GM12878 (cell line): ENCODE data around the gene CAPN2. TPM values are rescaled to one million over a fixed set of nuclear protein-coding genes. Genes with fewer than 3 reads are reported as not detected.

ENCODE experiments used
- ATAC-seq: fragments of 200-7000 bp; cut with Tn5 transposase; 3 replicates; pipeline ENCODE4 v1.9.1; 2020; ENCODE audit warnings: mild to moderate bottlenecking, moderate library complexity
- BruUV-seq: library from RNA; stranded (reverse); fragments of 400-500 nt; replicated peaks from 2 replicates; lab custom pipeline; 2021; lab: Mats Ljungman, UMichigan
- CTCF ChIA-PET: fragments of 300-600 bp; sonication (Branson Sonifier 250); formaldehyde crosslinking; extraction: SDS; loops from one replicate; lab custom pipeline; 2021; ENCODE audit warnings: inconsistent platforms; lab: Yijun Ruan, JAX
- POLR2A ChIA-PET: fragments of 350-600 bp; formaldehyde crosslinking; extraction: SDS; loops from one replicate; lab custom pipeline; 2021; ENCODE audit warnings: inconsistent platforms; lab: Charles Lee
- RAD21 ChIA-PET: fragments of 300-600 bp; sonication (Branson Sonifier 250); formaldehyde crosslinking; loops from one replicate; lab custom pipeline; 2023; ENCODE audit warnings: antibody characterized with exemption; ENCODE audit not compliant: unreplicated experiment; lab: Charles Lee
- SMC1A ChIA-PET: fragments of 300-600 bp; sonication (Branson Sonifier 250); formaldehyde crosslinking; loops from one replicate; lab custom pipeline; 2023; ENCODE audit not compliant: unreplicated experiment, uncharacterized antibody; lab: Charles Lee
- DNase-seq: peaks from one replicate; pipeline ENCODE4 v3.0.0-alpha.2; 2011; ENCODE audit warnings: low read depth, low spot score
- FAIRE-seq: peaks from 3 replicates; lab custom pipeline; 2011; peaks lifted over from hg19 to GRCh38; lab: Jason Lieb, UNC
- H2AFZ ChIP-seq: 2 replicates; pipeline ENCODE4 v1.6.0; 2011; ENCODE audit warnings: low read depth, low read length, control low read depth; ENCODE audit not compliant: control insufficient read depth
- H3K27ac ChIP-seq: 2 replicates; pipeline ENCODE4 v1.5.1; 2011; ENCODE audit warnings: control low read depth; ENCODE audit not compliant: control insufficient read depth, insufficient read depth
- H3K27me3 ChIP-seq, 2 experiments: replicated peaks in 1 of 2; 2 replicates each; pipeline versions ENCODE4 v1.6.0 to v1.6.1; 2011; ENCODE audit warnings: low read length in 1 of 2; ENCODE audit not compliant: control insufficient read depth in 2 of 2, insufficient read depth in 2 of 2
- H3K36me3 ChIP-seq, 2 experiments: 2 replicates each; pipeline ENCODE4 v1.5.1; 2011; ENCODE audit warnings: low read length in 1 of 2; ENCODE audit not compliant: control insufficient read depth in 2 of 2, insufficient read depth in 2 of 2
- H3K4me1 ChIP-seq: 2 replicates; pipeline ENCODE4 v1.6.1; 2011; ENCODE audit warnings: mild to moderate bottlenecking, low read length, moderate library complexity, mixed read lengths; ENCODE audit not compliant: control insufficient read depth, insufficient read depth
- H3K4me2 ChIP-seq: 2 replicates; pipeline ENCODE4 v1.6.0; 2011; ENCODE audit warnings: control low read depth; ENCODE audit not compliant: control insufficient read depth, insufficient read depth
- H3K4me3 ChIP-seq: fragments of 200-600 bp; sonication (generic); 2 replicates; pipeline ENCODE4 v1.5.1; 2016
- H3K79me2 ChIP-seq: 2 replicates; pipeline ENCODE4 v1.6.0; 2011; ENCODE audit warnings: low read length; ENCODE audit not compliant: control insufficient read depth, insufficient read depth
- H3K9ac ChIP-seq: 2 replicates; pipeline ENCODE4 v1.8.0; 2011; ENCODE audit warnings: low read length, control low read depth, mixed read lengths; ENCODE audit not compliant: control insufficient read depth, insufficient read depth
- H3K9me3 ChIP-seq: replicated peaks from 3 replicates; pipeline ENCODE4 v1.5.1; 2011; ENCODE audit warnings: mild to moderate bottlenecking, low read length; ENCODE audit not compliant: control insufficient read depth, insufficient read depth
- H4K20me1 ChIP-seq: 2 replicates; pipeline ENCODE4 v1.6.0; 2011; ENCODE audit not compliant: control insufficient read depth, insufficient read depth
- CEBPB ChIP-seq, 2 experiments: fragments of 150-350 bp in 1 of 2; IDR thresholded peaks; 2 replicates each; pipeline ENCODE4 v1.6.1; 2012 to 2014; ENCODE audit warnings: low read depth in 2 of 2, low read length in 2 of 2, borderline replicate concordance in 1 of 2, inconsistent platforms in 1 of 2
- CHD1 ChIP-seq: IDR thresholded peaks from 2 replicates; pipeline ENCODE4 v1.6.1; 2012; ENCODE audit warnings: low read depth, low read length, improper control_type of control experiment
- CREB1 ChIP-seq: IDR thresholded peaks from 2 replicates; pipeline ENCODE4 v1.6.1; 2012; ENCODE audit warnings: low read depth, mild to moderate bottlenecking, inconsistent platforms
- GATAD2B ChIP-seq: fragments of 450-650 bp; conservative IDR thresholded peaks from 2 replicates; pipeline ENCODE4 v1.6.1; 2017; ENCODE audit warnings: low read depth, mild to moderate bottlenecking, moderate library complexity
- JUND ChIP-seq: IDR thresholded peaks from 2 replicates; pipeline ENCODE4 v1.6.1; 2012; ENCODE audit warnings: low read depth, mild to moderate bottlenecking, low read length, improper control_type of control experiment, moderate library complexity
- KAT2A ChIP-seq: conservative IDR thresholded peaks from 2 replicates; pipeline ENCODE4 v1.6.1; 2011; ENCODE audit warnings: low read depth, low read length; ENCODE audit not compliant: control insufficient read depth
- NRF1 ChIP-seq: conservative IDR thresholded peaks from 2 replicates; pipeline ENCODE4 v1.6.1; 2011; ENCODE audit warnings: mild to moderate bottlenecking, low read depth, low read length, improper control_type of control experiment
- RAD21 ChIP-seq: IDR thresholded peaks from 2 replicates; pipeline ENCODE4 v1.6.1; 2011; ENCODE audit warnings: mild to moderate bottlenecking, low read depth, low read length, moderate library complexity; ENCODE audit not compliant: insufficient read depth
- RB1 ChIP-seq: fragments of 450-650 bp; formaldehyde crosslinking; IDR thresholded peaks from 2 replicates; pipeline ENCODE4 v1.6.1; 2017; ENCODE audit warnings: mild to moderate bottlenecking, borderline replicate concordance
- SP1 ChIP-seq: IDR thresholded peaks from one replicate; pipeline ENCODE4 v1.6.1; 2011; ENCODE audit warnings: low read depth, low read length
- SPI1 ChIP-seq: IDR thresholded peaks from 2 replicates; pipeline ENCODE4 v1.6.1; 2011; ENCODE audit warnings: low read depth, mild to moderate bottlenecking, low read length, moderate library complexity, borderline replicate concordance; ENCODE audit not compliant: insufficient read depth
- STAT3 ChIP-seq: IDR thresholded peaks from 2 replicates; pipeline ENCODE4 v1.6.1; 2011; ENCODE audit warnings: low read depth, low read length, improper control_type of control experiment
- TBL1XR1 ChIP-seq: IDR thresholded peaks from 2 replicates; pipeline ENCODE4 v1.6.1; 2012; ENCODE audit warnings: low read depth, low read length, improper control_type of control experiment
- WGBS: methylation state at CpG from one replicate; pipeline ENCODE4 v1.1.6; 2016; ENCODE audit warnings: low lambda C conversion rate; ENCODE audit not compliant: insufficient replicate concordance, insufficient coverage; ENCODE audit errors: missing lambda C conversion rate; 5-methylcytosine and 5-hydroxymethylcytosine counted together
- in situ Hi-C: fragments of 300-500 bp; cut with MboI; formaldehyde crosslinking; loops from 9 replicates; pipeline ENCODE4 v1.14.3; 2018; ENCODE audit warnings: mixed read lengths
- intact Hi-C: fragments of 100-400 bp; cut with micrococcal nuclease; formaldehyde crosslinking; loops from one replicate; pipeline ENCODE4 v1.14.2; 2022; ENCODE audit not compliant: unreplicated experiment
- polyA plus RNA-seq, 11 experiments: library from polyadenylated mRNA; depleted of rRNA in 4 of 11; unstranded in 6 of 11; stranded (reverse) in 5 of 11; fragments of >200 nt; fragmentation: Nextera tagmentation in 4 of 11; fragmentation: Illumina TruSeq in 1 of 11; extraction: Ambion mirVana in 4 of 11; extraction: Trizol in 1 of 11; gene quantifications; 1 replicate in 1 of 11; 2 replicates in 10 of 11; pipeline versions ENCODE4 v1.2.1 to v1.2.3, GENCODE V29; 2011 to 2016; ENCODE audit warnings: inconsistent platforms in 2 of 11, missing spikeins in 2 of 11, low read depth in 1 of 11
- total RNA-seq, 4 experiments: library from RNA; depleted of rRNA in 3 of 4; stranded (reverse); fragments of >200 nt in 3 of 4; fragmentation: Illumina TruSeq in 1 of 4; extraction: Trizol in 1 of 4; gene quantifications; 2 replicates each; pipeline versions ENCODE4 v1.2.1 to v1.2.3, GENCODE V29; 2013 to 2021
- TF ChIP-seq, protein P1 (sequence below): fragments of 150-350 bp; IDR thresholded peaks from 2 replicates; pipeline ENCODE4 v1.6.1; 2016; ENCODE audit warnings: low read depth, low read length
- TF ChIP-seq, protein P2 (sequence below): IDR thresholded peaks from 2 replicates; pipeline ENCODE4 v1.6.1; 2011; ENCODE audit warnings: borderline replicate concordance, low read depth, mild to moderate bottlenecking, moderate library complexity, mixed read lengths, low read length; ENCODE audit not compliant: insufficient read depth; ENCODE audit errors: extremely low read length
- TF ChIP-seq, protein P3 (sequence below): fragments of 450-650 bp; IDR thresholded peaks from 2 replicates; pipeline ENCODE4 v1.6.1; 2018; ENCODE audit warnings: mild to moderate bottlenecking, low read depth, moderate library complexity; ENCODE audit not compliant: partially characterized antibody

CAPN2 gene
- total and polyA plus RNA-seq, 10 of the 15 experiments (the other 5 are each of a cell fraction or from before 2014, with no cell fraction given) = 6.0 to 21.4 (median 16.6) TPM

DNA sequence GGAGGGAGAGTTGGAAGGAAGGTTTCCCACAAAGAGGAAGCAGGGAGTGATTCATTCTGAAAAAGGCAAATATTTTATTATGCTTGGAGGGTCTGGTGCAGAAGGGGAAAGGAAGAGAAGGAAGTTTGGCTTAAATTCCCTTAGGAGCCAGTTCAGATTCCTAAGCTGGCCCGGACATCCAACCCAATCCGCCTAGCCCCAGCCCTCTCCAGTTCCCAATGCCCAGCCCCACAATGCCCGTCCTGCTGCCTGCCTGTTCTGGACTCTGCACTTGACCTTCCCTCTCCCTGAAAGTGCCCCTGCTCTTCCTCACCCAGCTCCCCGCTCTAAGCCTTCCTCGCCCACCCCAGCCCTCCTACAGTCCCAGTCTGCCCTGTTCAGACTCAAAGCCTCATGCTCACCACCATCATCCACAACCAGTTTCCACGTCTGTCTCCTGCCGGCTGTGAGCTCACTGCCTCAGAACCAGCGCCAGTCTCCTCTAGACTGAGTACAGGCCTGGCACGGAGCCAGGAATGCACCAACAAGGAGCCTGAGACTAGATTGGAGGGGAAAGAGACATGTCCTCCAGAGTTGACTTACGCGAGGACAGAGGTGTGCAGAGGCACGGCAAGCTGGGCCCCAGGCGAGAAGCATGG, 18.9 kb downstream of the CAPN2 start:
- TF ChIP-seq KAT2A (no peak), RAD21 (no peak), SPI1 (no peak), CREB1 (no peak), CEBPB (IDR thresholded peaks at IDR 0.05; ENCODE audit: borderline replicate concordance in 1 of 2, low read depth in 2 of 2, low read length in 2 of 2) (no peak), CHD1 (no peak), NRF1 (no peak), TBL1XR1 (no peak), SP1 (no peak), GATAD2B (no peak), RB1 (no peak), STAT3 (no peak), JUND (no peak)
- TF ChIP-seq, protein P1, sequence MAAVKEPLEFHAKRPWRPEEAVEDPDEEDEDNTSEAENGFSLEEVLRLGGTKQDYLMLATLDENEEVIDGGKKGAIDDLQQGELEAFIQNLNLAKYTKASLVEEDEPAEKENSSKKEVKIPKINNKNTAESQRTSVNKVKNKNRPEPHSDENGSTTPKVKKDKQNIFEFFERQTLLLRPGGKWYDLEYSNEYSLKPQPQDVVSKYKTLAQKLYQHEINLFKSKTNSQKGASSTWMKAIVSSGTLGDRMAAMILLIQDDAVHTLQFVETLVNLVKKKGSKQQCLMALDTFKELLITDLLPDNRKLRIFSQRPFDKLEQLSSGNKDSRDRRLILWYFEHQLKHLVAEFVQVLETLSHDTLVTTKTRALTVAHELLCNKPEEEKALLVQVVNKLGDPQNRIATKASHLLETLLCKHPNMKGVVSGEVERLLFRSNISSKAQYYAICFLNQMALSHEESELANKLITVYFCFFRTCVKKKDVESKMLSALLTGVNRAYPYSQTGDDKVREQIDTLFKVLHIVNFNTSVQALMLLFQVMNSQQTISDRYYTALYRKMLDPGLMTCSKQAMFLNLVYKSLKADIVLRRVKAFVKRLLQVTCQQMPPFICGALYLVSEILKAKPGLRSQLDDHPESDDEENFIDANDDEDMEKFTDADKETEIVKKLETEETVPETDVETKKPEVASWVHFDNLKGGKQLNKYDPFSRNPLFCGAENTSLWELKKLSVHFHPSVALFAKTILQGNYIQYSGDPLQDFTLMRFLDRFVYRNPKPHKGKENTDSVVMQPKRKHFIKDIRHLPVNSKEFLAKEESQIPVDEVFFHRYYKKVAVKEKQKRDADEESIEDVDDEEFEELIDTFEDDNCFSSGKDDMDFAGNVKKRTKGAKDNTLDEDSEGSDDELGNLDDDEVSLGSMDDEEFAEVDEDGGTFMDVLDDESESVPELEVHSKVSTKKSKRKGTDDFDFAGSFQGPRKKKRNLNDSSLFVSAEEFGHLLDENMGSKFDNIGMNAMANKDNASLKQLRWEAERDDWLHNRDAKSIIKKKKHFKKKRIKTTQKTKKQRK = no peak
- TF ChIP-seq, protein P2, sequence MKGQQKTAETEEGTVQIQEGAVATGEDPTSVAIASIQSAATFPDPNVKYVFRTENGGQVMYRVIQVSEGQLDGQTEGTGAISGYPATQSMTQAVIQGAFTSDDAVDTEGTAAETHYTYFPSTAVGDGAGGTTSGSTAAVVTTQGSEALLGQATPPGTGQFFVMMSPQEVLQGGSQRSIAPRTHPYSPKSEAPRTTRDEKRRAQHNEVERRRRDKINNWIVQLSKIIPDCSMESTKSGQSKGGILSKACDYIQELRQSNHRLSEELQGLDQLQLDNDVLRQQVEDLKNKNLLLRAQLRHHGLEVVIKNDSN = no peak
- TF ChIP-seq, protein P3, sequence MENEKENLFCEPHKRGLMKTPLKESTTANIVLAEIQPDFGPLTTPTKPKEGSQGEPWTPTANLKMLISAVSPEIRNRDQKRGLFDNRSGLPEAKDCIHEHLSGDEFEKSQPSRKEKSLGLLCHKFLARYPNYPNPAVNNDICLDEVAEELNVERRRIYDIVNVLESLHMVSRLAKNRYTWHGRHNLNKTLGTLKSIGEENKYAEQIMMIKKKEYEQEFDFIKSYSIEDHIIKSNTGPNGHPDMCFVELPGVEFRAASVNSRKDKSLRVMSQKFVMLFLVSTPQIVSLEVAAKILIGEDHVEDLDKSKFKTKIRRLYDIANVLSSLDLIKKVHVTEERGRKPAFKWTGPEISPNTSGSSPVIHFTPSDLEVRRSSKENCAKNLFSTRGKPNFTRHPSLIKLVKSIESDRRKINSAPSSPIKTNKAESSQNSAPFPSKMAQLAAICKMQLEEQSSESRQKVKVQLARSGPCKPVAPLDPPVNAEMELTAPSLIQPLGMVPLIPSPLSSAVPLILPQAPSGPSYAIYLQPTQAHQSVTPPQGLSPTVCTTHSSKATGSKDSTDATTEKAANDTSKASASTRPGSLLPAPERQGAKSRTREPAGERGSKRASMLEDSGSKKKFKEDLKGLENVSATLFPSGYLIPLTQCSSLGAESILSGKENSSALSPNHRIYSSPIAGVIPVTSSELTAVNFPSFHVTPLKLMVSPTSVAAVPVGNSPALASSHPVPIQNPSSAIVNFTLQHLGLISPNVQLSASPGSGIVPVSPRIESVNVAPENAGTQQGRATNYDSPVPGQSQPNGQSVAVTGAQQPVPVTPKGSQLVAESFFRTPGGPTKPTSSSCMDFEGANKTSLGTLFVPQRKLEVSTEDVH = no peak
- Histone ChIP-seq H2AFZ (no peak overlapping the region), H4K20me1 (no peaks in the 10 kb centered on the region), H3K27me3 (no peaks in the 10 kb centered on the region), H3K79me2 (no peaks in the 10 kb centered on the region), H3K4me3 (no peak overlapping the region), H3K9me3 (no peaks in the 10 kb centered on the region), H3K4me2 (no peak overlapping the region), H3K9ac (no peak overlapping the region), H3K27ac (no peak overlapping the region), H3K4me1 (peaks cover 12% of the 10 kb centered on the region), H3K36me3 (no peaks in the 10 kb centered on the region)
- DNase-seq (no peak), FAIRE-seq (no peak), ATAC-seq (no peak)
- in situ Hi-C loops = no loop called here
- WGBS = 87% methylated on average over 12 of the region's 13 CpGs
- BruUV-seq = no TSS peak
- SMC1A ChIA-PET = interaction anchor here (1.0 kb wide), 1 partner anchor 18 kb away, joined by 4 read pairs; no protein-coding TSS in a partner anchor
- CTCF ChIA-PET = interaction anchor here (2.6 kb wide), 1 partner anchor 18 kb away, joined by 8 read pairs; no protein-coding TSS in a partner anchor
- intact Hi-C loops = no loop called here
- RAD21 ChIA-PET = interaction anchor here (1.6 kb wide), 1 partner anchor 18 kb away, joined by 4 read pairs; no protein-coding TSS in a partner anchor
- POLR2A ChIA-PET = no interaction called here
